OCI-LY1 (cell line): Measurements from ENCODE around the gene SEPTIN5.

ENCODE experiments used
- H2AFZ ChIP-seq: fragments of 200-600 bp; sonication (generic), shearing (Covaris generic); 2 replicates; pipeline ENCODE4 v1.6.0; 2014; ENCODE audit warnings: antibody characterized with exemption, mild to moderate bottlenecking, low read length
- H3F3A ChIP-seq: fragments of 200-600 bp; sonication (generic), shearing (Covaris generic); 2 replicates; pipeline ENCODE4 v1.6.0; 2014; ENCODE audit warnings: mild to moderate bottlenecking, antibody characterized with exemption, low read length, moderate library complexity; ENCODE audit not compliant: insufficient read depth
- H3K27ac ChIP-seq: fragments of 200-600 bp; sonication (generic); 2 replicates; pipeline ENCODE4 v1.5.1; 2014; ENCODE audit warnings: low read length, mixed run types, mild to moderate bottlenecking, low read depth; ENCODE audit not compliant: poor library complexity, severe bottlenecking
- H3K27me3 ChIP-seq: fragments of 200-600 bp; sonication (generic); 2 replicates; pipeline ENCODE4 v1.6.0; 2014; ENCODE audit warnings: antibody characterized with exemption, mild to moderate bottlenecking, low read length, moderate library complexity; ENCODE audit not compliant: insufficient read depth
- H3K36me3 ChIP-seq: fragments of 200-600 bp; sonication (generic); 2 replicates; pipeline ENCODE4 v1.6.1; 2014; ENCODE audit warnings: mild to moderate bottlenecking, antibody characterized with exemption, low read length, moderate library complexity, mixed read lengths; ENCODE audit not compliant: insufficient read depth
- H3K4me1 ChIP-seq: fragments of 200-600 bp; sonication (generic); 2 replicates; pipeline ENCODE4 v1.5.1; 2014; ENCODE audit warnings: mild to moderate bottlenecking, low read length, moderate library complexity; ENCODE audit not compliant: insufficient read depth, severe bottlenecking
- H3K4me2 ChIP-seq: fragments of 200-600 bp; sonication (generic), shearing (Covaris generic); 2 replicates; pipeline ENCODE4 v1.6.1; 2014; ENCODE audit warnings: low read length
- H3K4me3 ChIP-seq: fragments of 200-600 bp; sonication (generic); 2 replicates; pipeline ENCODE4 v1.5.1; 2014; ENCODE audit warnings: low read length, low read depth, mild to moderate bottlenecking, mixed read lengths; ENCODE audit not compliant: poor library complexity, severe bottlenecking
- H3K79me2 ChIP-seq: fragments of 200-600 bp; shearing (Covaris generic); 2 replicates; pipeline ENCODE4 v1.6.1; 2016; ENCODE audit warnings: mixed run types, low read length, mixed read lengths; ENCODE audit not compliant: insufficient read depth
- H3K9ac ChIP-seq: fragments of 200-600 bp; sonication (generic), shearing (Covaris generic); 2 replicates; pipeline ENCODE4 v1.6.1; 2014; ENCODE audit warnings: mild to moderate bottlenecking, low read length, mixed read lengths
- H3K9me2 ChIP-seq: fragments of 200-600 bp; sonication (generic), shearing (Covaris generic); 2 replicates; pipeline ENCODE4 v1.6.1; 2014; ENCODE audit warnings: low read depth, mild to moderate bottlenecking, low read length, mixed read lengths
- H3K9me3 ChIP-seq: fragments of 200-600 bp; shearing (Covaris generic); 2 replicates; pipeline ENCODE4 v1.6.1; 2014; ENCODE audit warnings: low read length, mixed read lengths
- H4K20me1 ChIP-seq: fragments of 200-600 bp; sonication (generic), shearing (Covaris generic); 2 replicates; pipeline ENCODE4 v1.6.0; 2016; ENCODE audit warnings: mild to moderate bottlenecking, low read length; ENCODE audit not compliant: insufficient read depth
- CTCF ChIP-seq: fragments of 200-600 bp; sonication (generic), shearing (Covaris generic); IDR thresholded peaks from 2 replicates; pipeline ENCODE4 v1.5.1; 2017; ENCODE audit warnings: mild to moderate bottlenecking, antibody characterized with exemption, low read length, moderate library complexity, mixed read lengths
- EZH2 ChIP-seq: fragments of 200-600 bp; sonication (generic), shearing (Covaris generic); IDR thresholded peaks from 2 replicates; pipeline ENCODE4 v1.8.0; 2017; ENCODE audit warnings: borderline replicate concordance, mixed run types, mild to moderate bottlenecking, antibody characterized with exemption, low read length, moderate library complexity, mixed read lengths

The SEPTIN5 gene

DNA sequence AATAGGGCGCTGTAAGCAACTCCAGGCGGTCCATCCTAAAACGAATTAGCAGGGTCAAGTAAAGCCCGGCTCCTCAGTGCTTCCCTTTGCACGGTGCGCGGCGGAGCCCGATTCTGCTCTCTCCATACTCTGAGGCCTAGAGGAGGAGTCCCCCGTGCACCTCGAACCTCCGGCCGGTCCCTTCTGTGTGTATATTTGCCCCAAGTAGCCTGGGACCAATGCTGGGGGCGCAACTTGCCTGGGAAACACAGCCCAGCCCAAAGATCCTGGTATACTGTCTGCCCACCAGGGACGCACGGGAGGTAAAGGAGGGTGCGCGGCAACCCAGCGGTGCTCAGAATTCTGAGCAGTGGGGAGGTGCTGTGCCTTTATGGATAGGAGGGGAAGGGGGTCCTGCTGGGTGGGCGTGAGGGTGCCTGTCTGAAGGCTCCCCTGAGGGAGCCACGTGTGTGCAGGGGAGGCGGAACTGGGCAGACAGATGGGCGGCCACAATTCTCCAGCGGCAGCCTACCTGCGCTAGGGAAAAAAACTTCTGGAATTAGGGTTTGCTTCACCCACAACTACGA lies 41.5 kb downstream of the SEPTIN5 start:
- Histone ChIP-seq H3K79me2 (no peaks in the 10 kb centered on the region), H3K9me3 (no peaks in the 10 kb centered on the region), H3K27me3 (peaks cover 7% of the 10 kb centered on the region), H3K4me1 (peaks cover 14% of the 10 kb centered on the region), H4K20me1 (no peaks in the 10 kb centered on the region), H3K27ac (no peak overlapping the region), H2AFZ (no peak overlapping the region), H3K9me2 (no peaks in the 10 kb centered on the region), H3K4me3 (no peak overlapping the region), H3K4me2 (no peak overlapping the region), H3K9ac (no peak overlapping the region), H3K36me3 (no peaks in the 10 kb centered on the region), H3F3A (no peaks in the 10 kb centered on the region)
- no peak for TF ChIP-seq EZH2
- no peak for TF ChIP-seq CTCF

GRCh38 chr22:19756288-19757128 lies 42.2 kb downstream of the SEPTIN5 start:
- peaks cover 1% of the 10 kb centered on the region for H3K27me3 ChIP-seq
- H3K4me3 ChIP-seq = peak overlapping the region; percentile 49
- no peak overlapping the region for H3K27ac ChIP-seq
- H2AFZ ChIP-seq = no peak overlapping the region
- peak overlapping the region; percentile 62 for H3K4me2 ChIP-seq
- no peaks in the 10 kb centered on the region for H3K79me2 ChIP-seq
- TF ChIP-seq CTCF (peak; percentile 78), EZH2 (no peak)
- H4K20me1 ChIP-seq = no peaks in the 10 kb centered on the region
- no peaks in the 10 kb centered on the region for H3K9me2 ChIP-seq
- no peaks in the 10 kb centered on the region for H3F3A ChIP-seq
- H3K36me3 ChIP-seq = no peaks in the 10 kb centered on the region
- no peaks in the 10 kb centered on the region for H3K9me3 ChIP-seq
- H3K4me1 ChIP-seq = peaks cover 14% of the 10 kb centered on the region
- no peak overlapping the region for H3K9ac ChIP-seq

GRCh38 chr22:19757140-19757984 lies 43.1 kb downstream of the SEPTIN5 start:
- Histone ChIP-seq H3K27ac (no peak overlapping the region), H3K9ac (no peak overlapping the region), H3K9me3 (no peaks in the 10 kb centered on the region), H3K4me1 (peaks cover 14% of the 10 kb centered on the region), H2AFZ (no peak overlapping the region), H3K4me3 (peak overlapping the region; percentile 49), H3K36me3 (no peaks in the 10 kb centered on the region), H4K20me1 (no peaks in the 10 kb centered on the region), H3K9me2 (no peaks in the 10 kb centered on the region), H3F3A (no peaks in the 10 kb centered on the region), H3K27me3 (peaks cover 7% of the 10 kb centered on the region), H3K4me2 (peak overlapping the region; percentile 62), H3K79me2 (no peaks in the 10 kb centered on the region)
- TF ChIP-seq CTCF (no peak), EZH2 (no peak)
